Activated CD4-positive, alpha-beta memory T cell treated with anti-CD3 and anti-CD28 coated beads for 36 hours (primary cell): ENCODE results near the gene MLLT3. TPM values are rescaled to one million over a fixed set of nuclear protein-coding genes. Genes with fewer than 3 reads are reported as not detected.
A peak's percentile ranks its signal among the peaks of the same experiment; 100 is the strongest.

Source experiments
- CTCF ChIA-PET: fragments of 350-600 bp; sonication (Branson Sonifier 250); formaldehyde crosslinking; loops from one replicate; lab custom pipeline; 2021; ENCODE audit warnings: antibody characterized with exemption, inconsistent platforms; lab: Charles Lee
- POLR2A ChIA-PET: fragments of 350-600 bp; sonication (Branson Sonifier 250); formaldehyde crosslinking; loops from one replicate; lab custom pipeline; 2021; ENCODE audit warnings: antibody characterized with exemption; lab: Charles Lee
- DNase-seq: peaks from one replicate; pipeline ENCODE4 v3.0.0-alpha.2; 2020
- H3K27ac Mint-ChIP-seq: one replicate; pipeline ENCODE4 v1.8.0; 2021; ENCODE audit warnings: mixed read lengths
- H3K27me3 Mint-ChIP-seq: one replicate; pipeline ENCODE4 v1.8.0; 2021; ENCODE audit warnings: mixed read lengths
- H3K36me3 Mint-ChIP-seq: one replicate; pipeline ENCODE4 v1.8.0; 2021; ENCODE audit warnings: mixed read lengths
- H3K4me1 Mint-ChIP-seq: one replicate; pipeline ENCODE4 v1.8.0; 2021; ENCODE audit warnings: low read depth, mixed read lengths
- H3K4me3 Mint-ChIP-seq: one replicate; pipeline ENCODE4 v1.8.0; 2021; ENCODE audit warnings: mild to moderate bottlenecking, mixed read lengths
- H3K9me3 Mint-ChIP-seq: one replicate; pipeline ENCODE4 v1.8.0; 2021; ENCODE audit warnings: mixed read lengths
- intact Hi-C: fragments of 100-400 bp; cut with micrococcal nuclease; formaldehyde crosslinking; loops from one replicate; pipeline ENCODE4 v1.15.1; 2023
- total RNA-seq, 2 experiments: library from RNA; stranded (reverse); gene quantifications; one replicate each; pipeline ENCODE4 v1.2.3, GENCODE V29; 2021

Gene MLLT3
- total RNA-seq, 2 experiments from 2014 or later, result 30.8 to 34.0 TPM

DNA sequence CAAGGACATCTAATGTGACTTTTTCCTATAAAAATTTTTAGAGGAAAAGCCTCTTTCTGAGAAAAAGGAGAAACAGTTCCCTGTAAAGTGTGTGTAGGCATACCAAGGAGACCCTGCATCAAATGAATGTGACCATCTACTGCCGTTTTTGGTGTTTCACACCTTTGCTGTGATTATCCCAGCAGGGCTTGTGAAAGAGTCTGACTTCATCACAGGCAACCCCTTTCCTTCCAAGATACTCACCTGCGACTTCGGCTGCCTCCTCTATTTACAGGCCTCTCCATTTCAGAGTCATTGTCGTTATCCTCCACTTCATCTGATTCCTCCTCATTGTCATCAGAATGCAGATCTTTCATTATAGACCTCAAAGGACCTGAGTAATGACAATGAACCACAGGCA lies 259.1 kb downstream of the MLLT3 start:
- DNase-seq, result no peak
- no peak overlapping the region for H3K27ac Mint-ChIP-seq
- no peaks in the 10 kb centered on the region for H3K9me3 Mint-ChIP-seq
- H3K27me3 Mint-ChIP-seq, result no peaks in the 10 kb centered on the region
- intact Hi-C loops, result no loop called here
- ChIA-PET CTCF (interaction anchor here (0.7 kb wide), 1 partner anchor 61 kb away, joined by 3 read pairs; no protein-coding TSS in a partner anchor), POLR2A (no interaction called here)
- peaks cover 23% of the 10 kb centered on the region for H3K36me3 Mint-ChIP-seq
- peaks cover 38% of the 10 kb centered on the region for H3K4me1 Mint-ChIP-seq
- no peak overlapping the region for H3K4me3 Mint-ChIP-seq

DNA sequence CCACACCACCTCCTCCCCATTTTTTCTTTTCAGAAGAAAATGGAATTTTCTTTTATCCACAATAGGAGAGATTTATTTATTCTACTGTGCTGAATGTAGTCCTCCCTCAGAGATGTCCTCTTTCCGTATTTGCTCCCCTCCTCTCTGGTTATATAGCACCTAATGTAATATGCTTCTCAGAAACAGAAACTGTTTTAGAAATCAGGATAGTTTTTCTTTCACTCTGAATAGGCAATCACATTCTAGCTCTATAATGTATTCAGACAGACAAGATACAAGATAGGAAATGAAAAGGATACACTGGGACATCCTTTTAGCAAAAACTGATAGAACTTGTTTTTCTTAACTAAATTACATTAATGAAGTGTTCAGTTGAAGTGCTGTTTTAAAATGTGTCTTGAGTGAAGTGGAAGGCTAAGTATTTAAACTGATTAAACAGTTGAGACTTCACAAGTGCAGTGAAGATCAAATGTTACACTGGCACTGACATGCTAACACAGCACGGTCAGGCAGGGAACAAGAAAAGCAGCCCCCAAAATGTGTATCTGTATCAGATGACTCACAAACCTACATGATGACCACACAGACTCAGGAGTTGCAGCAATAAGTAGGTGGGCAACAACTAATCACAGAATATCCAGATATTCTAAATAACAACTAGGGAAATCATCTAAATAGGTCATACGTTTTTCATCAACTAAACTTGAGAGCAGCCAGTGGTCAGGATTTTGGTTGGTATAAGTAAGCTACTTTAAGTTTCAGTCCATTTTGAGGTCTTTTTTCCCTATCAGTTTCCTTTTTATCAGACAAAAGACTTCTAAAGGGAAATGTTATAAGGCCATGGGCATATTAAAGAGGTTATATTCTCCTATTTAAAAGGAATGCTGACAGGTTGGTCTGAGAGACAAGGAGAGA lies 260.4 kb downstream of the MLLT3 start:
- Mint-ChIP-seq H3K36me3 (peaks cover 23% of the 10 kb centered on the region), H3K27ac (no peak overlapping the region), H3K27me3 (no peaks in the 10 kb centered on the region), H3K4me1 (peaks cover 47% of the 10 kb centered on the region), H3K4me3 (no peak overlapping the region), H3K9me3 (no peaks in the 10 kb centered on the region)
- intact Hi-C loops, result no loop called here
- no peak for DNase-seq
- POLR2A ChIA-PET, result interaction anchor here (2.3 kb wide), 1 partner anchor 260 kb away, joined by 9 read pairs; the partner anchor contains the start of gene MLLT3
- CTCF ChIA-PET, result interaction anchor here (1.0 kb wide), 1 partner anchor 579 kb away, joined by 3 read pairs; no protein-coding TSS in a partner anchor

DNA sequence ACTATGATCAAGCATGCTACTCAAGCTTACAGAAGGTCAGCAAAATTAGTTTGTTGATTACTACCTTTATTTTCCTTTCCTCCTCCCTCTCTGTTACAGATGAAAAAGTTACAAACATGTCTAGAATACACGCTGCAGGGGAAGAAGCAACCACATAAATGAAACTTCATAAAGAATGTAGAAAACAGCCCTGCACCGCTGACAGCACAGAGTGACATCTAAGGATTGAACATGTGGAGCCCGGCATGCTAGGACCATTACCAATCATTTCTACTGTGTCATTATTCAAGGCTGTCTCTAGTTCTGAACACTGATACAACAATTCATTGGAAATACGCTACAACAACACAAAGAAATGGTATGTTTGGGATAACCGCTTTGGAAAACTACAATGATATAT lies 261.1 kb downstream of the MLLT3 start:
- intact Hi-C loops, result no loop called here
- H3K27me3 Mint-ChIP-seq, result no peaks in the 10 kb centered on the region
- DNase-seq, result no peak
- POLR2A ChIA-PET, result interaction anchor here (2.3 kb wide), 1 partner anchor 261 kb away, joined by 9 read pairs; the partner anchor contains the start of gene MLLT3
- no peak overlapping the region for H3K4me3 Mint-ChIP-seq
- H3K27ac Mint-ChIP-seq, result no peak overlapping the region
- CTCF ChIA-PET, result interaction anchor here (1.0 to 1.5 kb wide), 2 partner anchors 264 to 580 kb away, joined by 3 to 5 read pairs; no protein-coding TSS in a partner anchor
- peaks cover 23% of the 10 kb centered on the region for H3K36me3 Mint-ChIP-seq
- peaks cover 54% of the 10 kb centered on the region for H3K4me1 Mint-ChIP-seq
- H3K9me3 Mint-ChIP-seq, result no peaks in the 10 kb centered on the region

DNA sequence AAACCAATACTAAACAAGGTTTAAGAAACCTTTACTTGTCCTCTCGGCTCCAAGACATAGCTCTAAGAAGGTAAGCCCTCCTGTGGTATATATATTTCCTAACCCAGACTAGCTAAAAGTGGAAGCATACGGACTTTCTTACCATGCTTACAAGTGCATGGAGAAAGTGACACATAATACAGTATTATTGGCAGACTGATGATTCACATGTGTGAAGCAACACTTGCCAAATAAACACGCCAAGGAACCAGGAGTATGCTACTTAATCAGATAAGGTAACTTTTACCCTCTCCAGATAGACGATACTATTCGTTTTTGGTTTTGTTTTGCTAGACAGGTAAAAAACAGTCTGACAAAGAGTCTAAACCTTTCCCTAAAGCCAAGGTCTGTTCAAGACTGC lies 264.1 kb downstream of the MLLT3 start:
- peaks cover 26% of the 10 kb centered on the region for H3K36me3 Mint-ChIP-seq
- H3K4me1 Mint-ChIP-seq, result peaks cover 74% of the 10 kb centered on the region
- intact Hi-C loops, result loop anchor here (5.0 kb wide), 3 partner anchors 149 to 739 kb away; no protein-coding TSS in a partner anchor
- H3K9me3 Mint-ChIP-seq, result no peaks in the 10 kb centered on the region
- CTCF ChIA-PET, result interaction anchor here (0.5 to 2.8 kb wide), 7 partner anchors 22 to 526 kb away, joined by 3 to 15 read pairs (median 3); partner anchors contain the start of gene MLLT3
- DNase-seq, result no peak
- no peak overlapping the region for H3K4me3 Mint-ChIP-seq
- H3K27ac Mint-ChIP-seq, result no peak overlapping the region
- H3K27me3 Mint-ChIP-seq, result no peaks in the 10 kb centered on the region
- POLR2A ChIA-PET, result interaction anchor here (1.1 to 2.0 kb wide), 2 partner anchors 264 to 326 kb away, joined by 4 to 7 read pairs; partner anchors contain the start of genes FOCAD and MLLT3

DNA sequence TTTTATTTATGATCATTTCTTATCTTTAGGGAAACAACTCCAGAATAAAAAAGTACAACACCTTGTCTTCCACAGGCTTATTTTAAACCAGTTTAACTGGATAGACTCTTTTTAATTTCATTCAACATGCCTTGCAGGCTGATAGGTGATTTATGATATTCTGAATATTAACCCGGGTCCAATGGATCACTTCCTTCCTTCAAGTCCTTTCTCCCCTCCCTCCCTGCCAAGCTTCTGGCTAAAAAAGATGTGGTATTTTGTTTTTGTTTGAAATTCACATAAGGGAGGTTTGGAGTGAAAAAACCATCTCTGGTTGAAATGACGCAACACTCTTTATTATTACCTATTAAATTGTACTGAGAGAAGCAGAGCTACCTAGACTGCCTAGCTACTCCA lies 265.3 kb downstream of the MLLT3 start:
- intact Hi-C loops, result loop anchor here (5.0 kb wide), 3 partner anchors 150 to 740 kb away; no protein-coding TSS in a partner anchor
- Mint-ChIP-seq H3K36me3 (peaks cover 30% of the 10 kb centered on the region), H3K4me1 (peaks cover 64% of the 10 kb centered on the region), H3K27ac (no peak overlapping the region), H3K9me3 (no peaks in the 10 kb centered on the region), H3K4me3 (no peak overlapping the region), H3K27me3 (no peaks in the 10 kb centered on the region)
- DNase-seq, result no peak
- ChIA-PET CTCF (interaction anchor here (0.8 to 2.8 kb wide), 11 partner anchors 137 to 724 kb away, joined by 3 to 15 read pairs (median 3); partner anchors contain the start of gene MLLT3), POLR2A (interaction anchor here (2.0 kb wide), 1 partner anchor 265 kb away, joined by 7 read pairs; the partner anchor contains the start of gene MLLT3)

DNA sequence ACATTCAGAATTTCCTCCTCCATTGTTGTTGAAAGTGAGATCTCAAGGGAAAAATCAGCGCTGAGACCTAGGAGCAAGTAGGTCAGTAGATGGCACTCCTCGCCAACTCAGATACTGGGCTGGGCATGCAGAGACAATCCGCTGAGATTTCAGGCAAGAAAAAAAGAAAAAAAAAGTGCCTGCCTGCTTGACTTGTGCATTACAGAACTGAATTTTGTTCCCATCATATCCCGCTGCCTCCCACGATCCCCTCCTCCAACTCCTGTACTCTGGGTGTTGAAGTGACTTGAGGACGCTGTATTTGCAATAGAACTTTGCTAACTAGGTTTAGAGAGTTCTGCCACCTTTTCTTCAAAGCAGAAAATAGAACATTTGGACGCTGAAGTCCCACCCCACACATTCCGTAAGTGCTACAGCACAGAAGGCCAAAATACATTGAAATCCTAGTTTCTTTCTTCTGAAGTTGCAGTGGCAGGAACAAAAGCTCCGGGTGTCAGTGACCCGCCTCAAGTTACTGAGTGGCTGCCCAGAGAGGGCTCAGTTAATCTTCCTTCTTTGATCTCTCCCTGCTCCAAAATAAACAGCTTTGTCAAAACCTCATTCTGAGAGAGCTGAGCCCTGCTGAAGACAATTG lies 265.8 kb downstream of the MLLT3 start:
- no peaks in the 10 kb centered on the region for H3K27me3 Mint-ChIP-seq
- peak; percentile 72 for DNase-seq
- no peak overlapping the region for H3K27ac Mint-ChIP-seq
- H3K4me1 Mint-ChIP-seq, result peaks cover 61% of the 10 kb centered on the region
- peaks cover 34% of the 10 kb centered on the region for H3K36me3 Mint-ChIP-seq
- no peak overlapping the region for H3K4me3 Mint-ChIP-seq
- intact Hi-C loops, result loop anchor here (1.0 to 5.0 kb wide), 6 partner anchors 151 to 755 kb away; no protein-coding TSS in a partner anchor
- POLR2A ChIA-PET, result no interaction called here
- CTCF ChIA-PET, result interaction anchor here (0.8 to 2.8 kb wide), 10 partner anchors 137 to 725 kb away, joined by 3 to 15 read pairs (median 4); partner anchors contain the start of gene MLLT3
- no peaks in the 10 kb centered on the region for H3K9me3 Mint-ChIP-seq

DNA sequence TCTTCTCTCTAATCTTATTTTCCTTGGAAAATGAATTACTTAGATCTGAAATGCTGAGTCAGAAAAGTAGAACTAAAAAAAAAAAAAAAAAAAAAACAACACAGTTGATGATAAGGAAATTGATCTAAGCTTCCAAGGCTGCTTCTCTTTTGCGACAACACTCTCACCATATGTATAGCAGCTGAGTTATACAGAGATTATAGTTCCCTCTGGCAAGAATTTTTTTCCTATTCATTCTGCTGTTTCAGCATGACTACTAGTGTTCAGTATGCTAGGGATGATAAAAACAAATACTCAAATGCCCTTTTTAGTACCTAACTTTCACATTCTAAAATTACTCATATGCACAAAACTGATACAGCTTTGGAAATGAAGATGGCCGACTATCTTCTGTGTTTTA lies 267.3 kb downstream of the MLLT3 start:
- Mint-ChIP-seq H3K9me3 (no peaks in the 10 kb centered on the region), H3K27ac (no peak overlapping the region), H3K36me3 (peaks cover 31% of the 10 kb centered on the region), H3K27me3 (no peaks in the 10 kb centered on the region), H3K4me3 (no peak overlapping the region), H3K4me1 (peaks cover 54% of the 10 kb centered on the region)
- POLR2A ChIA-PET, result interaction anchor here (1.0 to 1.3 kb wide), 3 partner anchors 112 to 356 kb away, joined by 3 to 6 read pairs (median 3); partner anchors contain the start of gene MLLT3
- CTCF ChIA-PET, result interaction anchor here (0.7 to 2.2 kb wide), 13 partner anchors 9 to 890 kb away, joined by 3 to 13 read pairs (median 4); partner anchors contain the start of gene MLLT3
- DNase-seq, result no peak
- intact Hi-C loops, result loop anchor here (1.0 to 5.0 kb wide), 13 partner anchors 24 to 742 kb away; partner anchors contain the start of gene HACD4

DNA sequence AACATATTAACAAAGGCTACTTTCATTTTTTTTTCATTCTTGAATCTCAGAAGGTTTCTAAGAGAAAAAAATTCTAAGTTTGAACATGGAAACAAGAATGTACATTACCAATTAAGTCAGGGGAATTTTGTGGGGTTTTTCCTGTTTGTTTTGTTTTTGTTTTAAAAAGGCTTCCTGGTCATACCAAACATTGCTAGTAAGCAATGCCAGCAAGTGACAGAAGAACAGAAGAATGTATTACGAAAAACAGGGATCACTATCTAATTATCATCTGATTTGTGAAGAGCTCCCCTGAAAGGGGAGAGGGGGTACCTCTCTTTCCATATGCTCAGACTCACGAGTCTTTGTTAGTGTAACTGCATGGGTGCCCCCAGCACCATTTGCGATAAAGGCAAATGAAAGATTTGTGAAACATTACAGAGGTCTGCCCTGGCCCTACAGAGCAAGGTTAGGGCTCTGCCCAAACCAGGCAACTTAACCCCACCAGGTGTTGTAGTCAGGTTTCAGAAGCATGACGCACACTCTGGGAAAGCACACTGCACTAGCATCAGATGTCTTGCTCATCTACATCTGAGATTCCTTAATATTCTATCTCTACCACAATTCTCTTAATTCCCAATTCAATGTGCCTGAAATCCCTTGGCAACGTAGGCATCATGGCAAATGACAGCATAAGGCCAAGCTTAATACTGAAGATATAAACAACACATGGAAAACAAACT lies 268.2 kb downstream of the MLLT3 start:
- ChIA-PET POLR2A (interaction anchor here (1.0 to 1.2 kb wide), 2 partner anchors 111 to 269 kb away, joined by 3 to 6 read pairs; partner anchors contain the start of gene MLLT3), CTCF (interaction anchor here (0.7 to 2.2 kb wide), 6 partner anchors 10 to 757 kb away, joined by 3 to 13 read pairs (median 5); no protein-coding TSS in a partner anchor)
- peaks cover 53% of the 10 kb centered on the region for H3K4me1 Mint-ChIP-seq
- intact Hi-C loops, result loop anchor here (2.0 kb wide), 3 partner anchors 209 to 677 kb away; partner anchors contain the start of gene HACD4
- DNase-seq, result no peak
- no peak overlapping the region for H3K27ac Mint-ChIP-seq
- H3K4me3 Mint-ChIP-seq, result no peak overlapping the region
- no peaks in the 10 kb centered on the region for H3K9me3 Mint-ChIP-seq
- H3K36me3 Mint-ChIP-seq, result peaks cover 25% of the 10 kb centered on the region
- no peaks in the 10 kb centered on the region for H3K27me3 Mint-ChIP-seq

DNA sequence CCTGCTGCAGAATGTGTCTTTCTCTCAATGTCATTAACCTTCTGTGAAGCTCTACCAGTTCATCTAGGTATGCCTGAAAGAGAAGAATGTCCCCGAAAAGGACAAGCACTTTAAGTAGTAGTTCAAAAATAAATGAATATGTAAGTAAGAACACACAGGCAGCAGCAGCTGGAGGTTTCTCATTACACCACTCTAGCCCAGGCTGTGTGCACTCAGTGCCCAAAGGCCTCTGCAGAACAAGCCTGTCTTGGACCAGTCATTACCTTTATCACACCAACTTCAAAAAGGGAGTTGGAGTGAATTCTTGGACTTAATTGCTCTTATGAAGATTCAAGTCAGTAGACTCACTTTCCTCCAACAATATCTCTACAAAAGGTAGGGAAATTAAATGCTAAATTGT lies 268.8 kb downstream of the MLLT3 start:
- Mint-ChIP-seq H3K36me3 (peaks cover 24% of the 10 kb centered on the region), H3K4me3 (no peak overlapping the region), H3K9me3 (no peaks in the 10 kb centered on the region), H3K4me1 (peaks cover 50% of the 10 kb centered on the region), H3K27ac (no peak overlapping the region), H3K27me3 (no peaks in the 10 kb centered on the region)
- no peak for DNase-seq
- POLR2A ChIA-PET, result no interaction called here
- intact Hi-C loops, result no loop called here
- CTCF ChIA-PET, result interaction anchor here (1.3 to 1.4 kb wide), 2 partner anchors 11 to 271 kb away, joined by 3 to 4 read pairs; no protein-coding TSS in a partner anchor

DNA sequence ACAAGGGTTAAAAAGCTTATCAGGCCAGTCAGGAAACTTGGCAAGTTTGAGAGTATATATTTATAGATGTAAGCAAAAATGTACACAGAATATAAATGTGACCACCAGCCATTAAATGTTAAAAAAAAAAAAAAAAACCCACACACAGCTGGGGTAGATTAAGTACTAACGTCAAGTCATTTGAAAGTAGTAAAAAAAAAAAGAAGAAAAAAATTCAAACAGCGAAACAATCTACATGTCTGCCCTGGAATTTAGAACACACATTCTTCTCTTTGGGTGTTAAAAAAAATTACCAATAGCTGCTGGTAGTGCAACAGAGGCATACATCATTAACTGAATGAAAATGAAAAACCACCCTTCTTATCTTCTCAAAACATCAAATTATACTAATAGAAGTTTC lies 269.7 kb downstream of the MLLT3 start:
- CTCF ChIA-PET, result interaction anchor here (1.4 kb wide), 1 partner anchor 272 kb away, joined by 3 read pairs; no protein-coding TSS in a partner anchor

More for the DNA sequence above, 269.7 kb downstream of the MLLT3 start:
- Mint-ChIP-seq H3K27ac (no peak overlapping the region), H3K4me3 (no peak overlapping the region), H3K36me3 (peaks cover 21% of the 10 kb centered on the region), H3K9me3 (no peaks in the 10 kb centered on the region), H3K27me3 (no peaks in the 10 kb centered on the region), H3K4me1 (peaks cover 42% of the 10 kb centered on the region)
- DNase-seq, result no peak
- intact Hi-C loops, result no loop called here
- POLR2A ChIA-PET, result no interaction called here
